ENCODE results near the gene PTPN2.
"Not testable (repeated sequence)": the region's sequence is repeated elsewhere in the genome, so short reads cannot be mapped to it uniquely, and the experiment has no call there.

Gene PTPN2

DNA sequence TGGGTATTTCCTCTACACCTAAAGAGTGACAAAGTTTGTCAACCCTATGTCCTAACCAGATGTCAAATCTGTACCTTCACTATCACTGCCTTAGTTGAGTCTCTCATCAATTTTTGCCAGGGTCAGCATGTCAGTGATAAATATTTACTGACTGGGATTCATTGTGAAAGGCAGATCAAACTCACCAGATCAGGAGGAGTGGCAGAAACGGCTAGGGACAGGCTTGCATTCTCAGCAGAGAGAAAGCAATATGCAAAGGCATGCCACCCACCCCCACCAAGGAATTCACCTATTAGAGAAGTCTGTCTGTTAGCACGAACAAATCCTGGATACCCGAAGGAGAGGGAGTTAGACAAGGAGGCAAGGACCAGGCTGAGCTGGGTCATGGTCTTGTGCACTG, 62.6 kb downstream of the PTPN2 start:
- DNase-seq = no peak

DNA sequence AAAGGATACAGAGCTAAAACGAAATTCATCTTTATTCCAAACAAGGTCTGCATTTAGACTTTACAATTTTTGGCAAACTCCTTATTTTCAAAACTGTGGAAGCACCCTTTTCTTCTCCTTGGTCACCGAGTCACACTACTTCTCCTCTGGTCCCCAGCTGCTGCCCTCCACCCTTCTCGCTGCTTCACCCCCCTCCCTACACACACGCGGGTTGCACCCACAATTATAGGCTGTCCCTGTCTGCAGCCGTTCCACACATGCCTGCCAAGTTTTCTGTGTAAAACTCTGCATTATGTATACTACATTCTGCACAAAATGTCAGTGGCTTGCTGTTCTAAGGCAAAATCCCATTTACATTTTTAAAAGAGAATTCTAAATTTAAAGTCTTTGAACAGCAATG, 63.5 kb downstream of the PTPN2 start:
- DNase-seq = no peak

DNA sequence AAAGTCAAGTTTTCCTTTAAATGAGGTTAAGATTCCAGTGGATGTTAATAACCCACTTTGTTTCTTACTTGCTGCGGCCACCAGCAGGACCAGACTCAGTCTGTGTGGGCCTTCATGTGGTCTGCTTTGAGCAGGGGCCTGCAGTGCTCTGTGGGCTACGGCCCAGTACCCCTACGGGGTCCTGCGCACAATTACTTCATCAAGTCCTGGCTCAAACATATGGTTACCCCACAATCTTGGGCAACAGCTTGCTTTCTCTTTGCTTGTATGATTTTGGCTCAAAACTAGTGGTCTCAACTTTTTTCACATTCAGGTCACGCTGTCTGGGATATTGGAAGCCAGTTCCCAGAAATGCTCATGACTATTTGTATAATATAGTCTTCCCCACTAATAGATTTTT, 64.2 kb downstream of the PTPN2 start:
- no peak for DNase-seq

DNA sequence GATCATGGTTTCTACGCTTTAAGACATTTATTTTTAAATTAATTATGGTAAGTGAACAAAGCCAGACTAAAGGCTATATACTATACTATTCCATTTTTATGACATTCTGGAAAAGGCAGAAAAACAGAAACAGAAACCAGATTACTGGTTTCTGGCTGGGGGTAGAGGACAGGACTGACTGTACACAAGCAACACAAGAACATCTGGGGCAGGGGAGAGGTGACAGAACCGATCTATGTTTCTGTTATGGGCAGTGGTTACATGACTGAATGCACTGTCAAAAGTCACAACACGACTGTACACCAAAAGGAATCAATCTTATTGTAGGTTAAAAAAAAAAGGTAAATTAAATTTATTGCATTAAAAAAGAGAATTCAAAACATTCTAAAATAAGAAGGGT, 64.7 kb downstream of the PTPN2 start:
- DNase-seq = no peak

DNA sequence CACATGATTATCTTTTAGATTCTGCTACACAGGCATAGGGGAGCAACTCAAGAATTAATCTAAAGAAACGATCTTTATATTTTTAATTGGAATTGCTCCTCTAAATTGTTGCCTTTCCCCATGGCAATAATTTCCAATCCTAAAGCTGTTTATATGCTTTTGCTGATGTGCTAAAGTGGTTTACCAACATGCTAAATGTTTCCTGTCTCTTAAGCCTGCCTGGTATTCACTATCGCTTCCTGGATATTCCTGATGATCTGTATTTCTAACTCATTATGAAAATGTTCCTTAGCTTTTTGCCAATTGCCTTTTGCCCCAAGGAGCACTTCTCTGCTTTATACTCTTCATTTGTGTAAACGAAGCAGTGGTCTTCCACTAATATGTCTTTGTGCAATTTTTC, 65.8 kb downstream of the PTPN2 start:
- no peak for DNase-seq

DNA sequence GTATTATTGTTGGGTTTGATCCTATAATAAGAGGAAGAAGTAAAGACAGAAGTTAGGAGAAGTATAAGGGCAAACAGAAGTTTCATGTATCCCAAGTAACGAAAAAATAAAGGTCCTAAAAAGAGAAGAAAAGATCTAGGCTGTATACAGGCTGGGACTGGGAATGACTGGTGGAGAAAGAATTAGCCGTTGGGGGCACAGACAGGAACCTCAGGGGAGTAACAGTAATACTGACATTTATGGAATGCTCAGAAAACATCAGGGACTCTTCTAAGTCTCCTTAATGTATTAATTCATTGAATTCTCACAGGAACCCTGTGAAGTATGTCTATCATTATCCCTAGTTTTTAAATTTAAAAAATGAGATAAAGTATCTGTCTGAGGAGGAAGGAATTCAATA, 67.6 kb downstream of the PTPN2 start:
- no peak for DNase-seq

DNA sequence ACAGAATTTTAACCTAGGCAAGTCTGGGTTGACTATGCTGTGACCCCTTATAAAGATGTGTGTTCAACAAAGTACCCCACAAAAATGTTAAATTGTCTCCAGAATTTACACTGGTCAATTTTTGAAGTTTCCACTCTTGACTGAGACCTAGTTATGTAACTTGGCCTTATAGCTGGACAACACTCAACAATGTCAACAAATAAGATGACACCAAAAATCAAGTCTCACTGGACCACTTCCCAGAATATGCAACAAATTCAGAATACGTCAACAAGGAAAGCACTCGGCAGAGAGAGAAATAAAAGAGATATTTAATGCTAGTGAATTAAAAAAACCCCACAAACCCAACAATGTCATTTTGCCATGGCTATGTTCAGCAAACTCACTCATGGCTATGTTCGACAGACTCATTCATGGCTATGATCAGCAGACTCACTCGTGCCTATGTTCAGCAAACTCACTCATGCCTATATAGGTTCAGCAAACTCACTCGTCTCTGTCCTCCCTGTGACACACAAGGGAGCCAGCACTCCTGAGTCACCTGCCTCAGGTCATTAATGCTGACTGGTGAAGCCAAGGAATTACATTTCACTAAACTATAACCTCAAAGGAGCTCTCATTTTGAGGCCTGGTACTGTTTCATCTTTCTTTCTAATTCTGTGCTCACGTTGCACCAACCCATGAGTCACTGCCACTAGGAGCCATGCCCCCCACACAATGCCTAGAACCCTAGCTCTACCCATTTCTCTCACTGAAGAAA, 72.7 kb downstream of the PTPN2 start:
- no peak for DNase-seq

DNA sequence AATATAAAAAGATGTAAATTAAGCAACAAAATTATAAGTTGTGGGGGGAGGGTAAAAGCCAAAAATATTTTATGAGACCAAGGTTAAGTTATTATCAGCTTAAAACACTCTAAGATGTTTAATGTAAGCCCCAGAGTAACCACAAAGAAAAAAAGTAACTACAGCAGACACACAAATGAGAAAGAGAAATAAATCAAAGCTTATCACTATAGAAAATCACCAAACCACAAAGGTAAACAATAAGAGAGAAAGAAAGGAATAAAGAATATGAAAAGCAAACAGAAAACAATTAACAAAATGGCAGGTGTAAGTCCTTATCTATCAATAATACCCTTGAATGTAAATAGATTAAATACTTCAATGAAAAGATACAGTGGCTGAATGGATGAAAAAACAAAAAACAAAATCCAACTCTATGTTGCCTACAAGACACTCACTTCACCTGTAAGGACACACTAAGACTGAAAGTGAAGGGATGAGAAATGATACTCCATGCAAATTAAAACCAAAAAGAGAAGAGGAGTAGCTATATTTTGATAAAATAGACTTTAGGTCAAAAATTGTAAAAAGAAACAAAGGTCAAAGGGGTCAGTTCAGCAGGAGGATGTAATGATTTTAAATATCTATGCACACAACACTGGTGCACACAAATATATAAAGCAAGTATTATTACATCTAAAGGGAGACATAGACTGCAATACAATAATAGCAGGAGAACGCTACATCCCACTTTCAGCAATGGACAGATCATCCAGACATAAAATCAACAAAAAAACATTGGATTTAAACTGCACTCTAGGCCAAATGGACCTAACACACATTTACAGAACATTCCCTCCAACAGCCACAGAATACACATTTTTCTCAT, 80.7 kb downstream of the PTPN2 start:
- no peak for DNase-seq

DNA sequence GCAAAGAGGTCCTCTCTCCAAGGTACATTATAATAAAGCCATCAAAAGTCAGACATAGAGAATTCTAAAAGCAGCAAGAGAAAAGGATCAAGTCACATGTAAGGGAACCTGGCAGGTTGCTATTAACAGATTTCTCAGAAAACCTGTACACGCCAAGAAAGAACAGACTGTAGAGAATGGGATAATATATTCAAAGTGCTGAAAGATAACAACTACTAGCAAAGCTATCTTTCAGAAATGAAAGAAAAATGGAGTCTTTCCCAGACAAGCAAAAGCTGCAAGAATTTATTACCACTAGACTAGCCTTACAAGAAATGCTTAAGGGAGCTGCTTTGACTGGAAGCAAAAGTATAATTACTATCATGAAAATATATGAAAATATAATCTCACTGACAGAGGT, 81.5 kb downstream of the PTPN2 start:
- DNase-seq = no peak

DNA sequence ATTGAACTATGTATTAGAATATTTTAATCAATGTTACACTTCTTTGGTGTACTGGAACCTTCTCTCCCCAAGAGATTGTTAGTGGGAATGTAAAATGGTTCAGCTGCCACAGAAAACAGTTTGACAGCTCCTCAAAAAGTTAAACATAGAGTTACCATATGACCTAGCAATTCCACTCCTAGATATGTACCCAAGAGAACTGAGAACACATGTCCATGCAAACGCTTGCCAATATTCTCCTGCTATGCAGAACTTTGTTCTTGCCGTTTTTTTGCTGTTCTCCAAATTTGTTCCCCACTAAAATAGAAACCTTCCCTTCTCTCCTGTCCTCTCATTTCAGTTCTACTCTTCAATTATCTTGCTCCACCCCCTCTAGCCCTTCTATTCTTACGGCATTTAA, 87.6 kb downstream of the PTPN2 start:
- no peak for DNase-seq

DNA sequence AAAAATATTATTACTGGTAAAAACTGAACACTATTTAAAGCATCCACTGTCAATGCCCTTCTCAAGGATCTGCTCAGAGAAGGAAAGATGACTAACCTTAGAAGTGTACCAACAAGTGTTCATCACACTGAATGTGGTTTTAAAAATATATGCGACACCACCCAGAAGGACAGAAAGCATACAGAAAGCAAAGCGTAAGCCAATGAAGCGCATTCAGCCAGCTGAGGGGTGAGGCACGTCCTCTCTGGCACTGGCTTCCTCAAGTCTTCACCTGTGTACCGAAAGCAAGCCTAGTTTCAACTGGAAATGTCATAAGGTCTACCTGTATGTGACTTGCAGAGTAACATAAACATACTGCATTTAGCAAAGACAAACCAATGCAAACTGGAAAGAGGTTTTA, 92.4 kb downstream of the PTPN2 start:
- DNase-seq = no peak

DNA sequence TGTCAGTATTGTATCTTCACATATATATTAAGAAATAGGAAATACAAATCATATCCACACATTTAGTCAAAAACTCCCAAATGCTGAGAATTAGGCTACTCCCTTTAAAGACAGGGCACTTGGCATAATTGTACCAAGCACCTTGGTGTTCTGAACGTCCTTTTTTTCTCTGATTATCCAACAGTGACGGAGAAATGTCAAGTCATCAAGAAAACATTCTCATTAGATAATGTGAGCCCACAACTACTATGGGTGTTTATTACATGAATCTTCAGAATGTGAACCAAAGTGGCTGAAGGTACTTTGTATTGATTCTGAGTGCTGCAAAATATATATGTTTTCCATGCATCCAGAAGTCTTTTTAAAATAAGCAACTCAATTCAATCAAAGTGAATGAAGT, 97.4 kb downstream of the PTPN2 start:
- DNase-seq = no peak

DNA sequence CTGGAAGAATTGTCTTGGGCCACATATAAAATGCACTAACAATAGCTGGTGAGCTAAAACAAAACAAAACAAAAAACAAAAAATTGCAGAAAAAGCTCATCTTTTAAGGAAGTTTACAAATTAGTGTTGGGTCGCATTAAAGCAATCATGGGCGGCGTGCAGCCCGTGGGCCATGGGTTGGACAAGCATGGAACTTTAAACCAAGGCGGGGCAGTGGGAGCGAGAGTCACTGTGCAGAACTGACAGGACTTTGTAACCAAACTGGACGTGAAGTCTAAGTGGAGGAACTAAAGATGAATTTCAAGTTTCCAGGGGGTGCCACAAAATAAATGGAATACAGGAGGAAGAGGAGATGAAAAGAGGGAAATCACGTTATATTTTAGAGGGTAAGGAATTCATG, 100.5 kb downstream of the PTPN2 start:
- no peak for DNase-seq

DNA sequence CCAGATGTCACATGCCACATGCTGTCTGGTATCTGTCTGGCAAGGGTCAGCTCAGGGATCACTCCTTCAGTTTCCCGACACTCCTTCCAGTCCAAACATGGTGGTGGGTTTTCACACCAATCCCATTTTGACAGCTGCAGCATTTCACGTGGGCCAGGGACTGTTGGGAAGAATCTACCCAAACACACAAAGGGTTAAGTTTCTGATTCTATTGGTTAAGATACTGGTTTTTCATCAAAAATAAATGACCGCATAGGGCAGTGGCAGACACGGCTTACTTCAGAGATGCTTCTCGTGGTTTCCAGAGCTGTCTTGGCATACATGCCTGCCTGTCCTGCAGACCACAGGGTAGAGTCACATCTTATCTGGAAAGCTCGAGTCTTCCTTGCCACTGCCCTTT, 101.5 kb downstream of the PTPN2 start:
- no peak for DNase-seq

DNA sequence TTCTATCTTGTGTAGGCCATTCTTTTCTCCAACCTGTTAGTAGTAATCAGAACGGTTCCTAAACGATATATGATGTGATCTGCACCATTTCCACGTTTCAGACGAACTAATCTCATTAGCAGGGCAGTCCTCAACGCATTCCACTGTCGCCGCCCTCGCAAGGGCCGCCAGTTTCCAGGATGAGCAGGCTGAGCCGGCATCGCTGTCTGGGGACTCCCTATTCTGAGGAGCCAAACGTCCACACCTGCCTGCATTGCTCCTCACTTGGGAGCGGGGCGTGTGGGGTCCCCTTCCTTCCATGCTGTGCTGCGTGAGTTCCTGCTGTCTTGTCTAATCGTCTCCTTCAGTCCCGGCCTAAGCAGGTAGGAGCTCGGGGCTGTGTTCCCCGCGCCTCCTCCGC, 104.6 kb downstream of the PTPN2 start:
- DNase-seq = no peak

DNA sequence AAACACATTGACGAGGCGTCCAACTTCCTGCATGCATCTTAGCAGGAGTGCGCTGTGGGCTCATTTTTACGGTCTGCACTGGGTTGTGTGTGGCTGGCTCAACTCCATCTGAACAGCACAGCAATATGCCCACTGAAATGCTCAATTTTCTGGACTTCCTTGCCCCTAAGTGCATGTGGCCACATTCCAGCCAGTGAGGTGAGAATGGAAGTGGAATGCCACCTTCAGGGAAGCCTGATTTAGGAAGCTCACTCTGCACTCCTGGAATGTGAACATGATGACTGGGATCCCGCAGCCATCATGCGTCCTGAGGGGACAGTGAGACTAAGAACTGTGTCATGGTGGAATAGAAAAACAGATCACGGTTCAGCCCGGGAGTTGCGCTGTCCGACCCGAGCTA, 105.0 kb downstream of the PTPN2 start:
- DNase-seq = no peak

DNA sequence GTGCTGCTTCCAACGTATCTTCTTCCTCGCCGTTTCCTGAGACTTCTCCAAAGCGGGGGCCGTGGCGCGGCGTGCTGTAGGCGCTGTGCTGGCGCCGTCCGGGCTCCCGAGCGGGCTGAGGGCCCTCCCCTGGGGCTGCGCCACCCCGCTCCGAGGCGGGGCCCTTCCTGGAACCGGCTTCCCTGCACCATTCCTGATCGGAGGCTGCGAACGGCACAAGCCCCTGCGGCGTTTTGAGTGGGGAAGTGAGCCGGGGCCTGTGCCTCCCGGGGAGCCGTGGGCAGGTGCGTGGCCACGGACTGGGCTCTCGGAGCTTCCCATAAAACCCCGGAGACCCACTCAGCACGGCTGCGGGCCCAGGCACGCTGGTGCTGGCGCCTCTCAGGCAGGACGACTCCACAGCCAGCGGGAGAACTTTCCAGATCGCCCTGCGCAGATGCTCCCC, 106.5 kb downstream of the PTPN2 start:
- DNase-seq = no peak

DNA sequence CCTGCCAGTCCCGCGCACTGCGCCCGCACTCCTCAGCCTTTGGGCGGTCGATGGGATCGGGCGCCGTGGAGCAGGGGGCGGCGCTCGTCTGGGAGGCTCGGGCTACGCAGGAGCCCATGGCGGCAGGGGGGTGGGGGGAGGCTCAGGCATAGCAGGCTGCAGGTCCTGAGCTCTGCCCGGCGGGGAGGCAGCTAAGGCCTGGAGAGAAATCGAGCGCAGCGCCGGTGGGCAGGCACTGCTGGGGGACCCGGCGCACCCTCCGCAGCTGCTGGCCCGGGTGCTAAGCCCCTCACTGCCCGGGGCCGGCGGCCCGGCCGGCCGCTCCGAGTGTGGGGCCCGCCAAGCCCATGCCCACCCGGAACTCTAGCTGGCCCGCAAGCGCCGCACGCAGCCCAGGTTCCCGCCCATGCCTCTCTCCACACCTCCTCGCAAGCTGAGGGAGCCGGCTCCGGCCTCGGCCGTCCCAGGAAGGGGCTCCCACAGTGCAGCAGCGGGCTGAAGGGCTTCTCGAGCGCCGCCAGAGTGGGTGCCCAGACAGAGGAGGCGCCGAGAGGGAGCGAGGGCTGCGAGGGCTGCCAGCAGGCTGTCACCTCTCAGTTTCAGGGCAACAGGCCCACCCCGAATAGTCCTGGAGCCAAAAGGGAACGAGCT, 107.1 kb downstream of the PTPN2 start:
- no peak for DNase-seq

DNA sequence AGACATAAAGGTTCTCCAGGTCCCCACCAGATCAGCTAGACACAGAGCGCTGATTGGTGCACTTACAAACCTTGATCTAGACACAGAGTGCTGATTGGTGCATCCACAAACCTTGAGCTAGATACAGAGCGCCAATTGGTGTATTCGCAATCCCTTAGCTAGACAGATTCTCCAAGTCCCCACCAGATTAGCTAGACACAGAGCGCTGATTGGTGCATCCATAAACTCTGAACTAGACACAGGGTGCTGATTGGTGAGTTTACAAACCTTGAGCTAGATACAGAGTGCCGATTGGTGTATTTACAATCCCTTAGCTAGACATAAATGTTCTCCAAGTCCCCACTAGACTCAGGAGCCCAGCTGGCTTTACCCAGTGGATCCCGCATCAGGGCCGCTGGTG, 107.6 kb downstream of the PTPN2 start:
- DNase-seq = not testable (repeated sequence)

DNA sequence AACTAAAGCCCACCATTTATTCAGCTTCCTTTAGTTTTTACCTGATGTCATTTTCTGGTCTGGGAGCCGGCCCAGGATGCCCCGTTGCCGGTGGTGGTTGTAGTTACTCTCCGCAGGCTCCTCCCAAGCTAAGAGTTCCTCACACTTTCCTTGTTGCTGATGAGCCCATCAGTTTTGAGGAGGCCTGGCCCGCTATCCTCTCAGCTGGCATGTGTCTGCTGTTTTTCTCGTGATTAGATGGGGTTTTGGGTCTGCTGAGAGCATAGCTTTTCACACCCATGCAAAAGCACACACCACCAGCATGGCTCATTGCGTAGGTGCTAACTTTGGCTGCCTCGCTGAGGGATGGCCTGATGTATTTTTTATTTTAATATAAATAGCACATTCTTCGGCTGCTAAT, 109.1 kb downstream of the PTPN2 start:
- DNase-seq = no peak

DNA sequence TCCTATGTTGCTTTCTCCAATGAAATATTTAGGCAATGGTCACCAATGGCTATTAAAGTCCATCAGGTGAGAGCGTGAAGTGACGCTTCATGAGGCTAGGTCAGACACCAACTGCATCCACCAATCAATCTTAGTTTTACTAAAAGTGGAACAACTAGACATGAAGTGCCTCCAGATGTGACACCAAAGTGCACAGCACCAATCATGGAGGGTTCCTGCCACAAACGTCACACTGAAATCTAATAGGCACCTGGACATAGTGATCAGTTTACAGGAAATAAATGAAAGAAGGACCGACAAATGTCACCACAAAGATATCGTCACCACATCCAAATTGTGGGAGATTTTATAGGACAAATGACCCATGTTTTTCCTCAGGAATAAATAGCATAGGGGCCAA, 110.7 kb downstream of the PTPN2 start:
- DNase-seq = no peak

DNA sequence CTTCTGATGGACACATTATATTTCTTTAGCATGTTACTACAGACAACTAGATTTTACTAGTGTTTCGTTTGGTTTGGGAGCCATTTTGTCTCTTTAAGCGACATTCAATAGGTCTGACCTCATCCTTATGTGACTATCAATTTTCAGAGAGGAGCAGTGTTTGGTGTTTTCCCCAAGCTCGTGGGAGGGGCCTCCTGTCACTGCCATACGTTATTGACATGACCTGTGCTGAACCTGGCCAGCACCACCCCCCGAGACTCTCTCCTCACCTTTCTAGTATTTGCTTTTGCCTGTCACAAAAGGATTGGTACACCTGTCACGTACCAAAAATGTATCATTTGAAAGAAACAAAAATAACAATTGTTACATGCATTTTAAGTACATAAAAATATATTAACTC, 111.9 kb downstream of the PTPN2 start:
- no peak for DNase-seq

DNA sequence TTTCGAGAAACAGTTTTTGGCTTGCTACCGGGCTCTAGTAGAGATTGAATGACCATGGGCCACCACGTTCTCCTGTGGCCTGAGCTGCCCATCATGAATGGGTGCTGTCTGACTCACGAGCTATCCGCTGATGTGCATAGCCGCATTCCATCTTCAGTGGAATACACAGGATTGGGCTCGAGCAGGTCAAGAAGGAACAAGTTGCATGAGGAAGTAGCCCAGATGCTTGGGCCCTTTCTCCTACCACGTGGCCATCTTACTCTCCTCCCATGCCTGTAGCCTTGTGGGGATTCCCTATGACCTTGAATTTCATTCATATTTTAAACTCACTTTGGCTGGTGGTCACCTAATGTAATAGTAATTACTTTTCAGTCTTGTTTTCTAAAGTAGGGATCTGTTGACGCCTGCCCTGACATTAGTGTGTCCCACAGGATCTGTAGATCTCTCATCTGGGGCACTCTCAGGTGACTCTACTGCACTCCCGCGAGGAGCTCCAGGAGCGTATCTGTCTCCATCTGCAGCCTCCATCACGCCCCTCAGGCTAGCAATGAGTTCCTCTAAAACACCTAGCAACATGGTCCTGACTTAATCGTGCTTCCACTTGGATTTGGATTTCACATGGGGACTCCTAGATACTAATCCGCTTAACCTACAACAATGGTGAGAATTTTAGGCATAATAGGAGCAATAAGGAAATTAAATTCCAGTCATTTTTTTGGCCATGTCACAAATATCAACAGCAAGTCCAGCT, 113.4 kb downstream of the PTPN2 start:
- DNase-seq = no peak

Measured in AML-193 (cell line).